Fibroblast of the aortic adventitia (primary cell): ENCODE data around the gene GRIA3. TPM values are rescaled to one million over a fixed set of nuclear protein-coding genes. Genes with fewer than 3 reads are reported as not detected.
"Not testable (repeated sequence)": the region's sequence is repeated elsewhere in the genome, so short reads cannot be mapped to it uniquely, and the experiment has no call there.

Experiments
- DNase-seq: peaks from one replicate; pipeline ENCODE4 v3.0.0-alpha.2; 2010; ENCODE audit warnings: low read depth
- H3K4me3 ChIP-seq: 2 replicates; pipeline ENCODE4 v1.5.1; 2011; ENCODE audit warnings: low read depth, mild to moderate bottlenecking, control low read depth, low read length, moderate library complexity
- total RNA-seq: library from RNA; depleted of rRNA; stranded (reverse); fragments of >200 nt; gene quantifications from 2 replicates; pipeline ENCODE4 v1.2.3, GENCODE V29; 2012; ENCODE audit warnings: low replicate concordance
- TF ChIP-seq, protein P1 (sequence below): IDR thresholded peaks from 2 replicates; pipeline ENCODE4 v1.5.1; 2011; ENCODE audit warnings: mild to moderate bottlenecking, low read length, control low read depth, inconsistent platforms; ENCODE audit not compliant: insufficient read depth

Gene GRIA3
- total RNA-seq, 1 donor = 9.7 TPM

DNA sequence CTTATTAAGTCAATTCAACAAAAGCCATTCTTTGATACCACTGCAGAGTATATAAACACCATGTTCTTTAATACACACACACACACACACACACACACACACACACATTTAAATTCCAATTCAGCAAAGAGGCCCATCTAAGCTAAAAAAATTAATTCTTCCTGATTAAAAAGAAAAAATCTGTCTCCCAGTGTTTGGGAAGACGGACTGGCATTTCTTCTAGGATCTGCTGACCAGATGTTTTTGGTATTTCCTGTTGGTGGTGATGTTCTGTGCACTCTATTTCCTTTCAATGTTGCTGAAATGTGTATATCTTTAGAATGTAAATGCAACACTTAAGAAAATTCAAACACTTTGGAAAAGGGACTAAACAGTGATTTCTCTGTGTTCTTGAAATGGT lies 304.9 kb downstream of the GRIA3 start:
- TF ChIP-seq, protein P1, sequence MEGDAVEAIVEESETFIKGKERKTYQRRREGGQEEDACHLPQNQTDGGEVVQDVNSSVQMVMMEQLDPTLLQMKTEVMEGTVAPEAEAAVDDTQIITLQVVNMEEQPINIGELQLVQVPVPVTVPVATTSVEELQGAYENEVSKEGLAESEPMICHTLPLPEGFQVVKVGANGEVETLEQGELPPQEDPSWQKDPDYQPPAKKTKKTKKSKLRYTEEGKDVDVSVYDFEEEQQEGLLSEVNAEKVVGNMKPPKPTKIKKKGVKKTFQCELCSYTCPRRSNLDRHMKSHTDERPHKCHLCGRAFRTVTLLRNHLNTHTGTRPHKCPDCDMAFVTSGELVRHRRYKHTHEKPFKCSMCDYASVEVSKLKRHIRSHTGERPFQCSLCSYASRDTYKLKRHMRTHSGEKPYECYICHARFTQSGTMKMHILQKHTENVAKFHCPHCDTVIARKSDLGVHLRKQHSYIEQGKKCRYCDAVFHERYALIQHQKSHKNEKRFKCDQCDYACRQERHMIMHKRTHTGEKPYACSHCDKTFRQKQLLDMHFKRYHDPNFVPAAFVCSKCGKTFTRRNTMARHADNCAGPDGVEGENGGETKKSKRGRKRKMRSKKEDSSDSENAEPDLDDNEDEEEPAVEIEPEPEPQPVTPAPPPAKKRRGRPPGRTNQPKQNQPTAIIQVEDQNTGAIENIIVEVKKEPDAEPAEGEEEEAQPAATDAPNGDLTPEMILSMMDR = no peak
- peak; percentile 6 for DNase-seq
- no peak overlapping the region for H3K4me3 ChIP-seq

- no peak for DNase-seq
- TF ChIP-seq, protein P1 = no peak
- no peak overlapping the region for H3K4me3 ChIP-seq
Observed at GRCh38 chrX:123493857-123494256, 309.8 kb downstream of the GRIA3 start.

GRCh38 chrX:123499787-123500186 lies 315.7 kb downstream of the GRIA3 start:
- TF ChIP-seq, protein P1 = no peak
- no peak overlapping the region for H3K4me3 ChIP-seq
- no peak for DNase-seq

DNA sequence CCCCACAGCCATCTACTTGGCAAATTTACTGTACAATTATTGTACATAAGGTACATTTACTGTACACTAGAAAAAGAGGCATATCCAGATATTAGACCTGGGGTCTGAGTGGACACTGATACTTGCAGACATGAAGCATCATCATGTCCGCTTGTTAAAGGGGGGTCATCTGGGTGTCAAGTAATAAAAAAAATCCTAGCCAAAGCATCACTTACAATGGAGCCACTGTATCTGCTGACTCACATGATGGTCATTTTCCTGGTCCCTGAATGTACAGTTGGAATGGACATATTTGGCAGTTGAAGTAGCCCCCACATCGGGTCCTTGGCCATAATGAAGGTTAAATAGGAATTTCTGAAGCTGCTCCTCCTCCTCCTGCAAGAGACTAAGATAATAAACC lies 320.0 kb downstream of the GRIA3 start:
- H3K4me3 ChIP-seq = no peak overlapping the region
- TF ChIP-seq, protein P1 = no peak
- DNase-seq = no peak

DNA sequence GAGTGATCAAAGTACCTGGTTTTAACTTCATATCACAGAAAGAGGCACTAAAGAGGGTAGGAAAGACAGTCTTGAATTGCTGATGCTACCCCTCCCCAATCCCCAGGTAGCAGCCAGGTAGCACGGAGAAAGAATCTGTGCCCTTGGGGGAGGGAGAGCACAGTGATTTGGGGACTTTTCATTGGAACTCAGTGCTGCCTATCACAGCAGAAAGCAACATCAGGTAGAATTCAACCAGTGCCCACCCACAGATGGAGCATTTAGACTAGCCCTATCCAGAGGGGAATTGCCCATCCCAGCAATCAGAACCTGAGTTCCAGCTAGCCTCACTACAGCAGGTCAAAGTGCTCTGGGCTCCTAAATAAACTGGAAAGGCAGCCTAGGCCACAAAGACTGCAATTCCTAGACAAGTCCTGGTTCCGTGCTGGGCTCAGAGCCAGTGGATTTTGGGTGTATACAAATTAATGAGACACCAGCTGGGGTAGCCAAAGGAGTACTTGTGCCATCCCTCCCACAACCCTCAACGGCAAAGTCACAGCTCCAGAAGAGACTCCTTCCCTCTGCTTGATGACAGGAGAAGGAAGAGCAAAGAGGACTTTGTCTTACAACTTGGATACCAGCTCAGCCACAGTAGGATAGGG lies 320.7 kb downstream of the GRIA3 start:
- DNase-seq = no peak
- no peak overlapping the region for H3K4me3 ChIP-seq
- TF ChIP-seq, protein P1 = no peak

- no peak for DNase-seq
- TF ChIP-seq, protein P1 = no peak
- no peak overlapping the region for H3K4me3 ChIP-seq
Observed at GRCh38 chrX:123513585-123514278, 329.7 kb downstream of the GRIA3 start.

- not testable (repeated sequence) for H3K4me3 ChIP-seq, DNase-seq
Observed at GRCh38 chrX:123514279-123514640, 330.2 kb downstream of the GRIA3 start.
